Raji (cell line): ENCODE results near the gene NFIA.

Source experiments
- POLR2A ChIP-seq: IDR thresholded peaks from 2 replicates; pipeline ENCODE4 v1.6.1; 2011; ENCODE audit warnings: low read depth, low read length, control low read depth; ENCODE audit not compliant: insufficient read depth

NFIA gene

DNA sequence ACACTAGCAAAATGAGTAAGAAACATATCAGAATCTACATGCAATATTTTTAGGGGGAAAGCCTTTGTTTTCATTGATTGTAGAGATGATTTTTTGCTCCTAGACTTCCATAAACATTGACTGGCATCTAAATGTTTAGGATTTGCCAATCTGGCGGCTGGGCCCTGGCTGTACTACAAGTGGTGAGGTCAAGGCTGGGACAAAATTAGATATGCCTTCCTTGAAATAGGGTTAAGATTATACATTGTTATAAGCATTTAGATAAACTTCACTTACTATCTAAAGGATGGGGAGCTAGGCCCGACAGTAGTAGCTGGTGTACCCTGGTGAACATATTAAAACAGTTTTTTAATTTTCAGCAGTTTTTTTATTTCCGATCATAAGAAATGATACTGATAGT lies 5.2 kb downstream of the NFIA start:
- no peak for TF ChIP-seq POLR2A

DNA sequence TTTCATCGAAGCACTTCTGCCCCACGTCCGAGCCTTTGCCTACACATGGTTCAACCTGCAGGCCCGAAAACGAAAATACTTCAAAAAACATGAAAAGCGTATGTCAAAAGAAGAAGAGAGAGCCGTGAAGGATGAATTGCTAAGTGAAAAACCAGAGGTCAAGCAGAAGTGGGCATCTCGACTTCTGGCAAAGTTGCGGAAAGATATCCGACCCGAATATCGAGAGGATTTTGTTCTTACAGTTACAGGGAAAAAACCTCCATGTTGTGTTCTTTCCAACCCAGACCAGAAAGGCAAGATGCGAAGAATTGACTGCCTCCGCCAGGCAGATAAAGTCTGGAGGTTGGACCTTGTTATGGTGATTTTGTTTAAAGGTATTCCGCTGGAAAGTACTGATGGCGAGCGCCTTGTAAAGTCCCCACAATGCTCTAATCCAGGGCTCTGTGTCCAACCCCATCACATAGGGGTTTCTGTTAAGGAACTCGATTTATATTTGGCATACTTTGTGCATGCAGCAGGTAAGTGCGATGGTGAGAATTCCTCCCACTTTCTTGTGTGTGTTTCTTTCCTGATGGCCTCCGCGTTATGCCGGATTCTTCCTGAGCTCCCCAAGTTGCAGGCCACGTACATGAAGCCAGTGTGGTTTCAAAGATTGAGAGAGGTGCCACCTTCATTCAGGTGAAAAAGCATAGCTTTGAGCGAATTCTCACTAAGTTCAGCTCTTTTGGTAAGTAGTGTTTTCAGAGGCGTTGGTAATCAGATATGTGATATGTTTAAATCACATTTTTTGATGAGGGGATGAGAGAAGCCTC lies 6.0 kb downstream of the NFIA start:
- no peak for TF ChIP-seq POLR2A

DNA sequence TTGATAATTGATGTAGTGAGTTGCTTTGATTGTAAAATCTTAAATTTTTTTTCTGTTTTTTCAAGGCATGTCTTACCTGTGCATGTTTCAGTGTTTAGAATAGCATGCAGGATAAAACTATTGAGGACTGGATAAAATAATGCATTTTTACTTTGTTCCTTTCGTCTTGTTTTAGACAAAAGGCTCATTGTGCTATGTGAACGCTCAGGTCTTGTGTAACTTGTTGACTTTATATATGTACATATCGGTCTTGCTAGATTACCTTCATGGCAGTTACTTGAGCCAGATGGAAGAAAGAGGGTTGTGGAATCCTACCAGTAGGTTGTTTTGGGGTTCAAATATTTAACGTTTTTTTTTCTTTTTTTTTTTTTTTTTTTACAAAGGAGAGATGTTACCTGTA lies 7.0 kb downstream of the NFIA start:
- no peak for TF ChIP-seq POLR2A

GRCh38 chr1:61089741-61090140 lies 7.4 kb downstream of the NFIA start:
- TF ChIP-seq POLR2A, result no peak

DNA sequence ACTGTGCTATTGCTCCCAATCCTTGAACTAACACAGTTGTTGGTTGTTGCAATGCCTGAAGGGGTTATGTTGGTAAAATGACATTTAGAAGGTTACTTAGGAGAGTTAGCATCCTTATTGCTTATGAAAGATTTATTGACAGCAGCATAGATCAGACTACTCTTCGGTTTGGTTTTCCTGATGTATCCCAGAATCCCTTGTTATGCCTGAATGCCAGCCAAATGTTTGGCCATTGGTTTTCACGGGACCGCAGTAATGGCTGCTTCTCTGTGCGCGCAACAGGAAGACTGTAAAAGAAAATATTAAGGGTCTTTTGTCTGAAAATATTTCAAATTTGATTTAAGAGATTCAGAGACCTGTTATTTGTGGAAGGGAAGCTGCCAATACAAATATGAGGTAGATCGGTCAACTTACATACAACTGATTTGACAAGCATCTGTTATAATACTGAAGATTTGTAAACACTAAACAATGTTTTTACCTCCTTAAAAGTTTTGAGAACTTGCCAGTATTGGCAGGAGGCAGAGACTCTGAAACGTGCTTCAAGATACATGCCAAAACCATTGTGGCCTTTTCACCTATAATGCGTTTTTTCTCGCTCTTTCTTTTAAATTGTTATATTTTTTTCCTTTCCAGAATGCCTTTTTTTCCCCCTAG lies 8.3 kb downstream of the NFIA start:
- TF ChIP-seq POLR2A, result no peak

DNA sequence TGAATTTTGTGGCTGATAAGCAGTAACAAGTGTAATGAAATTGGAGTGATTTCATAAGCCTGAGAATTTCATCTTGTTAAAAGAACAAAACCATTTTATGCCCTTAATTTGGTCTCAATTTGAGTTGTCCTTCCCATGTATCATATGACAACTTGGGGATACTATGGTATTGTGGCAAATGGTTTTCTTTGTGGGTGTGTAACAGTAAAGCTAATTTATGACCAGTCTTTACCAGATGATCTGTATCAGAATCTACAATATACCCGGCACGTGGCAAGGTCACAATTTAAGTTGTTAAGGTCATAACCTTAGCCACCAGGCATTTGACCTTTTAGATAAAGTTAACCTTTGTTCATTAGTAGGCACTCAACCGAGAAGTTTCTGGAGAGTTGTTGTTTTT lies 9.1 kb downstream of the NFIA start:
- no peak for TF ChIP-seq POLR2A

DNA sequence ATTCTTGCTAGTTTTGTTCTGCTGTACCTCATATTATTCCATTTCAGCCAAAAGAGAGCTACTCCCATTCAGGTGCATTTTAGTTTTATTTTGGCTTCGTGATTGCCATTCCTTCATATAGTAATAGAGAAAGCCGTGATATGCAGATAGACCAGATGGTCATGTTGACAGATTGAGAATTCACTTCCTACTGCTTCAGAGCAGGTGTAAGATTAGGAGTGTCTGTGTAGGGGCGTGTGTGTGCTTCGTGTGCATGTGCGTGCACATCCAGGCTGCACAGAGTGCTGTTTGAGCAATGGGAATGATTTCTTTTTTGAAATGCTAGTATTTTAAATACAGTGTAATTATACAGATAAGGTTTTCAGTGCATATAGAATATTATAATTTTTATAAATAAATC lies 10.3 kb downstream of the NFIA start:
- TF ChIP-seq POLR2A, result no peak

DNA sequence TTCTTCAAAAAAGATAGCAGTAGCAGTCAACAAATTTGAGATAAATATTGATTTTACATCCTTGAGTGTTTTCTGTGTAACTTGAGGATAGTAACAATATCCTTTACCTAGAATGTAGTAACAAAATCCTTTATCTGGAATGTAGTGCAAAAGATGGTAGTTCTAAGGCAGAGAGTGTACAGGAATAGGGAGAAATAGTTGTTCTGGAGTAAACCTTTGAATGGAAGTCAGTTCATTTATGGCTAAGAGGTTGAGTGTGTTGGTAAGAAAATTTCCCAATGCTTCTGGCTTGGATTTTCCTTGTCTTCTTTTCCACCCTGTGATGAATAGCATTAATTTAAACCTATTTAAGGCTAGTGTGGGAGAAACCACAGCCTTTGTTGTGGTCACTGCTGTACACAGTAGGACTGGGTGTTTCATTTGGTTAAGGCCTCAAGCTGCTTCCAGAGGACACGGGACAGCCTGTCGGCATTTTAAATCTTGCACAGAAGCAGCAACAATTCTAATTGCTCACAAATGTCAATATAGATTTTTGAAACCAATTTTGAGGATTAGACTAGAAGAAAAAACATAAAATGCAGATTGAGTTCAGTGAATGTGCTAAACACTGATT lies 11.3 kb downstream of the NFIA start:
- TF ChIP-seq POLR2A, result no peak

DNA sequence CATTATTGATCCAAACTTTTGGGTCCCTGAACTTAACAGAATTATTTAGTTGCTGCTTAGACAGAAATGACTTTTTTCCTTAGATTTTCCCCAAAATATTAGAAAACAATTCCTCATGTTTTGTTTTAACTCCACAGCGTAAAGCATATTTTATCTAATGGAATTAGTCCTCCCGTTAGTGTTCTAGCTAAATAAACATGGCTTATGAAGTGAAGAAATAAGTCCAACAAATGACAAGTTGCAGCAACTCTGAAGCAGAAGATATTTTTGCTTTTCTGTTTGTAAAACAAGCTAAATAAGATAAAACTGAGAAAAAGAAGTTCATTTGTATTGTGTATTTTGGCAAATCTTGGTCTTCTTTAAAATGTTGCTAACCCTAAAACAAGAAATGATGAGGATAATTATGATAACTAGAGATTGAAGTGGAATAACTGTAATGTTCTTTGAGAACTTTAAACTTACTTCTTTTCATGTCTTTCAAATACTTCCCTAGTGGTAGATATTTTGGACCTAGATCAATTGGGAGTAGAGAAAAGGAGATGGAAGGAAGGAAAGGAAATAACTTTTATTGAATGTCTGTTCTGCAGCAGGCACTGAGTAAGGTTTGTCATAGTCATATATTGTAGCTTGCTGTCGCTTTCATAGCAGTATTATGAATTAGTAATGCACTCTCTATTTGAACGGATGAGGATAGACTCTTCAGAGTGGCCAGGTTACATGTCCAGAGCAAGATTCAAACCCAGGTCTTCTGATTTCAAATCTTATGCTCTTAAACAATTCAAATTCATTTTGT lies 12.5 kb downstream of the NFIA start:
- TF ChIP-seq POLR2A, result no peak

DNA sequence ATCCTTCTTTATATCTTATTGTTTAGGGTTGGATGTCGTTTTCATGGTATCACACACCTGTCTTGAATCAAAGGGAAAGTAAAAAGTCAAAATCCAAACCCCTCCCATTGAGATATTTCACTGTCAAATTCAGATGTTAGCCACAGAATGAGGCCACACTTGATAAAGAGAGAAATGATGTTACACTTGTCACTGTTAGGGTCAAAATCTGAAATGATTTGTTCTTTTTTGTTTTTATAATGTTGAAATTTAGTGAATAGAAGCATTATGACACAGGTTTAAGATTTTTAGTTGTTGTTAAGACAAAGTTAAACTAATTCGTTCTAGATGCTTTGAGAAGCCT lies 13.1 kb downstream of the NFIA start:
- no peak for TF ChIP-seq POLR2A

DNA sequence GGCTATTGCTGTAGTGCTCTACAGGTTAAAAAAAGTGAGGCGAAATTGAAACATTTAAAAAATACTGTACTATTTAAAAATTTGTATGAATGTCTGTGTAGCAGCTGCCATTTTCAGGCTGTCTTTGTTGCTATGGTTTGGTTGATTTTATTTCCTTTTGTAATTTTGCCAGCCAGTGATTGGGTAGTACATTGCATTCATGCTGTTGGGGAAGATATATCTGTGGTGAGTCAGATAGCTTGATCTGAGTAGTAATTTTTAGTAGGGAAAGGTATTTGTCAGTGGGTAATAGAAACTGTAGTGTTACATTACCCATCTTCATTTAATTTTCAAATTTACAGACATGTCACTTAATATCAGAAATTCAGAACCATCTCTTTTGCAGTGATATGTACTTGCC lies 15.0 kb downstream of the NFIA start:
- TF ChIP-seq POLR2A, result no peak

DNA sequence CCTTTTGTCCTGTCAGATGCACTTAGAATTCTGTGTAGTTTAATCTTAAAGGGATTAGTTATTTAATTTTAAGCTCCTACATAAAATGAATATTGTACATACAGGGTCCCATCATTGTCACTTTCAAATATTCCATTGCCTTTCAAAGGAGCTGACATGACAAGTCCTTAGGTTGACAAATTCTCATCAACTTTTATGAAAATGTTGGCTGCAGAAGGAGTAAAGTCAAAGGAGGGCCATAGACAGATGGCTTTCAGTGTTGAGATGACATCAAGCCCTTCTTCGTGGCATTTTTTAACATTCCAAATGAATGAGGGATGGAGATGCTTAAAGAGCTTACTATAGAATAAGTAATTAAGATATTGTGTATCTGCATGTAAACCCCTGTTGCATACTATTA lies 15.4 kb downstream of the NFIA start:
- no peak for TF ChIP-seq POLR2A

DNA sequence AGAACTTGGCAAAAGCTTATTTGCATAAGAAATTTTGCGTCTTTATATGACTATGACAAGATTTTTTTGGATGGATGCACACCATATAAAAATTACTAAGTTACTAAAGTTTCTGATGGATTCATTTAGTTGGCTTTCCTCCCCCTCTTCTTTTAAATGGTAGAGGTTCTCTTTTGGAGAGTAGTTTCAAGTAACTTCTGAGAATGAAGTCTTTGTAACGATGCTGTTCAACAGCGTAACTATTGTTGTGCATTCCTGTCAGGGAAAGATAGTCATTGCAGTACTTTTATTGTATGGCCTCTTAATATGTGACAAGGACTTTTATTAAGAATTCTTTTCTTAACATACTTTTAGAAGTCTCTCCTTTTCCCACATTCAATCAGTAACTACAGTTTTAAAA lies 16.0 kb downstream of the NFIA start:
- TF ChIP-seq POLR2A, result no peak

DNA sequence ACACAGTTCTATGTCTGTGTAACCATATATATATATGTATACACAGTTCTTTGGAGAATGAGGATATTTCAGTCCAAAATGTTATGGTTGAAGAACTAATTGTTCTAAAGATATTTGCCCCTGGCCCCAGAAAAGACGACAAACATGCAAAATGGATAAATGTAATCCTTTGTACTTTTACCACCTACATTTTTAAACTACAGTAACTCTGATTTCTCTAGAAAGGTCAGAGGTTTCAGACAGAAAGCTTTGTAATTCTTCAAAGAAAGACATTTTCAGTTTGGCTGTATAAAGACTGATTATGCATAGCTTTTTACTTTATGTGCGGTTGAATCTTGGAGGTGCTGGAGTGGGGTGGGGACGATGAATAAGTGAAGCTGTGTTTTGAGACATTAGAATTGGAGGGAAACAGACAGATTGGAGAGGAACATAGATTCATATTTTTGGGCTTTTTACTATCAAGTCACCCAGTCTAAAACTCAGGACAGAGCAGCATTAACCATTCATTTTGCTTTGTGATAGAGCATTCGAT lies 16.6 kb downstream of the NFIA start:
- no peak for TF ChIP-seq POLR2A

DNA sequence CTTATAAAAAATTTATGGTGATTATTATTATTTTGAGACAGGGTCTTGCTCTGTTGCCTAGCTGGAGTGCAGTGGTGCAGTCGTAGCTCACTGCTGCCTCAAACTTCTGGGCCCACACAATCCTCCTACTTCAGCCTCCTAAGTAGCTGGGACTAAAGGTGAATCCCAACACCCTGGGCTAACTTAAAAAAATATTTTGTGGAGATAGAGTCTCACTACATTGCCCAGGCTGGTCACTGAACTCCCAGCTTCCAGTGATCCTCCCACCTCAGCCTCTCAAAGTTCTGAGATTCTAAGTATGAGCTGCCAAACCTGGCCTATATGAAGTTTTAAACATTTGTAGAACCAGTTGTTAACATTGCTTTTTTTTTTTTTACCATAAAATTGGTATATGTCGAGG lies 18.2 kb downstream of the NFIA start:
- no peak for TF ChIP-seq POLR2A
